ENCODE measurements around the gene TMEM37. TPM values are rescaled to one million over a fixed set of nuclear protein-coding genes. Genes with fewer than 3 reads are reported as not detected.

Gene TMEM37
- total RNA-seq, 4 donors from 2014 or later: 1.6 to 10.0 (median 7.7) TPM

- Histone ChIP-seq H3K9me3 (no peaks in the 10 kb centered on the region), H3K4me3 (no peak overlapping the region), H3K27me3 (no peaks in the 10 kb centered on the region), H3K27ac (no peak overlapping the region), H3K36me3 (no peaks in the 10 kb centered on the region), H3K4me1 (no peaks in the 10 kb centered on the region)
- WGBS: 88% methylated on average over 5 of the region's 5 CpGs
- peak in 1 of 2 donors; percentile 30 for DNase-seq (ENCODE audit: low spot score in 2 of 2)
- TF ChIP-seq POLR2A (IDR thresholded peaks at IDR 0.05): no peak
- no peak for TF ChIP-seq EP300 (IDR thresholded peaks at IDR 0.05)
- TF ChIP-seq, protein P1, sequence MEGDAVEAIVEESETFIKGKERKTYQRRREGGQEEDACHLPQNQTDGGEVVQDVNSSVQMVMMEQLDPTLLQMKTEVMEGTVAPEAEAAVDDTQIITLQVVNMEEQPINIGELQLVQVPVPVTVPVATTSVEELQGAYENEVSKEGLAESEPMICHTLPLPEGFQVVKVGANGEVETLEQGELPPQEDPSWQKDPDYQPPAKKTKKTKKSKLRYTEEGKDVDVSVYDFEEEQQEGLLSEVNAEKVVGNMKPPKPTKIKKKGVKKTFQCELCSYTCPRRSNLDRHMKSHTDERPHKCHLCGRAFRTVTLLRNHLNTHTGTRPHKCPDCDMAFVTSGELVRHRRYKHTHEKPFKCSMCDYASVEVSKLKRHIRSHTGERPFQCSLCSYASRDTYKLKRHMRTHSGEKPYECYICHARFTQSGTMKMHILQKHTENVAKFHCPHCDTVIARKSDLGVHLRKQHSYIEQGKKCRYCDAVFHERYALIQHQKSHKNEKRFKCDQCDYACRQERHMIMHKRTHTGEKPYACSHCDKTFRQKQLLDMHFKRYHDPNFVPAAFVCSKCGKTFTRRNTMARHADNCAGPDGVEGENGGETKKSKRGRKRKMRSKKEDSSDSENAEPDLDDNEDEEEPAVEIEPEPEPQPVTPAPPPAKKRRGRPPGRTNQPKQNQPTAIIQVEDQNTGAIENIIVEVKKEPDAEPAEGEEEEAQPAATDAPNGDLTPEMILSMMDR (IDR thresholded peaks at IDR 0.05): no peak
- TF ChIP-seq POLR2AphosphoS5 (IDR thresholded peaks at IDR 0.05): no peak
Measured at GRCh38 chr2:119461811-119462210, 30.2 kb downstream of the TMEM37 start.

DNA sequence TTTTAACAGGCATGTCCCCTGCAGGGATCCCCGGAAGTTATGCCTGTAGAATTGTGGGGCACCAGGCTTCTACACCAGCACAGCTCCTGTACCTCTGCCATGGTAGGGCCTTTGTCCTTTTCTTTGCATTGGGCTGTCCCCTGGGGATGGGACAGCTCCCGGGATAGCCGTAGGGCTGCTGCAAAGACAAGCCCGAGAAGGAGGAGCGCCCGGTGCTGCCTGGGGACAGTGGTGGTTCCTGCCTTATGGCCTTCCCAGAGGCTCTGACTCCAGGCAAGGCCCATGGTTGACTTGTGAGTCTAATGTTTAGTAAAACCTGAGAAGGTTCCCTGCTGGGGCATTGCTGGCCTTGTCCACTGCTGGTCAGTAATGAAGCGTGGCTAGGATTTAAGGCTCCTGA, 30.9 kb downstream of the TMEM37 start:
- TF ChIP-seq POLR2A (IDR thresholded peaks at IDR 0.05): no peak
- TF ChIP-seq, protein P1 (IDR thresholded peaks at IDR 0.05): no peak
- peak in 1 of 2 donors; percentile 30 for DNase-seq (ENCODE audit: low spot score in 2 of 2)
- Histone ChIP-seq H3K4me1 (no peaks in the 10 kb centered on the region), H3K27me3 (no peaks in the 10 kb centered on the region), H3K36me3 (no peaks in the 10 kb centered on the region), H3K4me3 (no peak overlapping the region), H3K9me3 (no peaks in the 10 kb centered on the region), H3K27ac (no peak overlapping the region)
- WGBS: 85% methylated on average over 4 of the region's 7 CpGs

DNA sequence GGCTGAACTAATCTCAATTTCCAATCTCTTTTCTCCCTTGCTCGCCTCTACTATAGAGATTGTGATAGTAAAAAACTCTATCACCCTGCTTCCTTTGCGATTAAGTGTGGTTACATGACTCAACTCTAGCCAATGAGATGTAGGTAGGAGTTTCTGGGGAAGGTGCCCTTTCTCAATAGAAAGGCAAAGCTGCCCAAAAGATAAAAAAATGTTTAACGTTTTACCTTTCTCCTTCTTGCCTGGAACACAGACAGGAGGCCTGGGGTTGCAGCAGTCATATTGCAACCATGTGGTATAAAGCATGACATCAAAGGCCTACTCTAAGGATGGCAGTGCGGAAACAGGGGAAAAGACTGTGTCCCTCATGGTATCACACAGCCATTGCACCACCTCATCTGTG, 31.5 kb downstream of the TMEM37 start:
- no peak overlapping the region for H3K4me3 ChIP-seq
- H3K27ac ChIP-seq: no peak overlapping the region
- no peaks in the 10 kb centered on the region for H3K36me3 ChIP-seq
- TF ChIP-seq POLR2A (IDR thresholded peaks at IDR 0.05) (no peak), POLR2AphosphoS5 (IDR thresholded peaks at IDR 0.05) (no peak), EP300 (IDR thresholded peaks at IDR 0.05) (no peak)
- TF ChIP-seq, protein P1 (IDR thresholded peaks at IDR 0.05): no peak
- 77% methylated on average over 4 of the region's 4 CpGs for WGBS
- DNase-seq (ENCODE audit: low spot score in 2 of 2): no peak
- H3K9me3 ChIP-seq: no peaks in the 10 kb centered on the region
- no peaks in the 10 kb centered on the region for H3K4me1 ChIP-seq
- H3K27me3 ChIP-seq: no peaks in the 10 kb centered on the region

GRCh38 chr2:119463990-119464389, 32.3 kb downstream of the TMEM37 start:
- WGBS: 88% methylated on average over 9 of the region's 9 CpGs

GRCh38 chr2:119464981-119465380, 33.3 kb downstream of the TMEM37 start:
- no peak for DNase-seq (ENCODE audit: low spot score in 2 of 2)
- TF ChIP-seq, protein P1 (IDR thresholded peaks at IDR 0.05): no peak
- no peak for TF ChIP-seq POLR2A (IDR thresholded peaks at IDR 0.05)
- TF ChIP-seq EP300 (IDR thresholded peaks at IDR 0.05): no peak
- TF ChIP-seq POLR2AphosphoS5 (IDR thresholded peaks at IDR 0.05): no peak
- no peaks in the 10 kb centered on the region for H3K36me3 ChIP-seq
- H3K27ac ChIP-seq: no peak overlapping the region
- no peaks in the 10 kb centered on the region for H3K9me3 ChIP-seq
- no peak overlapping the region for H3K4me3 ChIP-seq
- no peaks in the 10 kb centered on the region for H3K27me3 ChIP-seq
- WGBS: 75% methylated on average over 2 of the region's 4 CpGs
- H3K4me1 ChIP-seq: no peaks in the 10 kb centered on the region

More at GRCh38 chr2:119463990-119464389, 32.3 kb downstream of the TMEM37 start:
- no peak for DNase-seq (ENCODE audit: low spot score in 2 of 2)
- H3K27me3 ChIP-seq: no peaks in the 10 kb centered on the region
- H3K4me3 ChIP-seq: no peak overlapping the region
- H3K4me1 ChIP-seq: no peaks in the 10 kb centered on the region
- H3K9me3 ChIP-seq: no peaks in the 10 kb centered on the region
- H3K27ac ChIP-seq: no peak overlapping the region
- TF ChIP-seq EP300 (IDR thresholded peaks at IDR 0.05) (no peak), POLR2AphosphoS5 (IDR thresholded peaks at IDR 0.05) (no peak), POLR2A (IDR thresholded peaks at IDR 0.05) (no peak)
- TF ChIP-seq, protein P1 (IDR thresholded peaks at IDR 0.05): no peak
- no peaks in the 10 kb centered on the region for H3K36me3 ChIP-seq
